Body of pancreas (tissue), 4 donors: ENCODE results near the gene UBR3. TPM values are rescaled to one million over a fixed set of nuclear protein-coding genes. Genes with fewer than 3 reads are reported as not detected.

Experiments
- ATAC-seq: fragments of 150-250 bp; one replicate; pipeline ENCODE4 v1.9.1; 2016
- DNase-seq, 4 donors: peaks; one replicate each; pipeline ENCODE4 v3.0.0-alpha.2; 2019
- H3K27ac ChIP-seq, 4 donors: fragments of 200-600 bp; sonication (generic); 1 replicate in 3 of 4; 2 replicates in 1 of 4; pipeline versions ENCODE4 v1.5.1 to v1.6.1; 2016 to 2019; ENCODE audit warnings: mild to moderate bottlenecking in 1 of 4, mixed read lengths in 1 of 4, moderate library complexity in 1 of 4
- H3K27me3 ChIP-seq, 2 donors: fragments of 200-600 bp; sonication (generic); one replicate each; pipeline ENCODE4 v1.6.0; 2016; ENCODE audit warnings: mild to moderate bottlenecking in 1 of 2
- H3K36me3 ChIP-seq, 2 donors: fragments of 200-600 bp; sonication (generic); replicated peaks in 1 of 2; 2 replicates each; pipeline ENCODE4 v1.5.1; 2016; ENCODE audit warnings: low read depth in 2 of 2; ENCODE audit not compliant: insufficient read depth in 1 of 2
- H3K4me1 ChIP-seq: fragments of 200-600 bp; sonication (generic); one replicate; pipeline ENCODE4 v1.6.0; 2016
- H3K4me3 ChIP-seq, 2 donors: fragments of 200-600 bp; sonication (generic); 1 replicate in 1 of 2; 2 replicates in 1 of 2; pipeline ENCODE4 v1.5.1; 2016 to 2019
- H3K9me3 ChIP-seq, 3 donors: fragments of 200-600 bp; sonication (generic); 1 replicate in 2 of 3; 2 replicates in 1 of 3; pipeline ENCODE4 v1.5.1; 2016
- CTCF ChIP-seq, 7 experiments: fragments of 450-650 bp in 4 of 7; fragments of 200-600 bp in 3 of 7; sonication (generic) in 3 of 7; IDR thresholded peaks; one replicate each; pipeline ENCODE4 v1.5.1; 2016 to 2019; ENCODE audit warnings: antibody characterized with exemption in 7 of 7
- POLR2A ChIP-seq, 3 donors: fragments of 450-650 bp; IDR thresholded peaks; one replicate each; pipeline ENCODE4 v1.6.1; 2016; ENCODE audit warnings: antibody characterized with exemption in 3 of 3, mild to moderate bottlenecking in 2 of 3
- WGBS, 2 donors: methylation state at CpG; one replicate each; pipeline ENCODE4 v1.1.5; 2017; 5-methylcytosine and 5-hydroxymethylcytosine counted together
- intact Hi-C: fragments of 100-400 bp; cut with DNase I; formaldehyde crosslinking; loops from one replicate; pipeline ENCODE4 v1.15.1; 2023
- total RNA-seq, 2 donors: library from RNA; depleted of rRNA; stranded (reverse); fragments of >200 nt; gene quantifications; one replicate each; pipeline ENCODE4 v1.1.0, GENCODE V29; 2016

The UBR3 gene
- total RNA-seq, 2 donors from 2014 or later: 30.1 to 52.1 TPM

GRCh38 chr2:170052151-170052550 lies 224.9 kb downstream of the UBR3 start:
- Histone ChIP-seq H3K36me3 (no peaks in the 10 kb centered on the region), H3K27ac (no peak overlapping the region), H3K27me3 (no peaks in the 10 kb centered on the region), H3K4me3 (no peak overlapping the region), H3K9me3 (no peaks in the 10 kb centered on the region), H3K4me1 (no peaks in the 10 kb centered on the region)
- ATAC-seq: no peak
- intact Hi-C loops: no loop called here
- no peak for DNase-seq
- 89 to 91% methylated on average over 2 of the region's 2 CpGs for WGBS, 2 donors
- no peak for TF ChIP-seq POLR2A (IDR thresholded peaks at IDR 0.05)

GRCh38 chr2:170054997-170055396 lies 227.7 kb downstream of the UBR3 start:
- H3K27me3 ChIP-seq: no peaks in the 10 kb centered on the region
- no peak for TF ChIP-seq CTCF (IDR thresholded peaks at IDR 0.05)
- no peak for TF ChIP-seq POLR2A (IDR thresholded peaks at IDR 0.05)
- no peak for DNase-seq
- WGBS, 2 donors: 85 to 96% methylated on average over 5 of the region's 5 CpGs
- no peak overlapping the region for H3K27ac ChIP-seq
- no peaks in the 10 kb centered on the region for H3K9me3 ChIP-seq
- no peaks in the 10 kb centered on the region for H3K36me3 ChIP-seq
- H3K4me3 ChIP-seq: no peak overlapping the region
- no peak for ATAC-seq
- no peaks in the 10 kb centered on the region for H3K4me1 ChIP-seq
- intact Hi-C loops: no loop called here

GRCh38 chr2:170056900-170057299 lies 229.6 kb downstream of the UBR3 start:
- no peaks in the 10 kb centered on the region for H3K4me1 ChIP-seq
- 71 to 95% methylated on average over 1 of the region's 1 CpG for WGBS, 2 donors
- H3K4me3 ChIP-seq: no peak overlapping the region
- no peaks in the 10 kb centered on the region for H3K36me3 ChIP-seq
- H3K27ac ChIP-seq: no peak overlapping the region
- H3K27me3 ChIP-seq: no peaks in the 10 kb centered on the region
- TF ChIP-seq POLR2A (IDR thresholded peaks at IDR 0.05) (no peak), CTCF (IDR thresholded peaks at IDR 0.05) (no peak)
- ATAC-seq (no peak), DNase-seq (no peak)
- H3K9me3 ChIP-seq: no peaks in the 10 kb centered on the region
- intact Hi-C loops: no loop called here

GRCh38 chr2:170063456-170064235 lies 236.4 kb downstream of the UBR3 start:
- Histone ChIP-seq H3K4me1 (no peaks in the 10 kb centered on the region), H3K36me3 (peaks cover 0 to 2% of the 10 kb centered on the region in 2 donors)
- whole genome bisulfite sequencing, 2 donors: 74 to 82% methylated on average over 2 of the region's 2 CpGs

DNA sequence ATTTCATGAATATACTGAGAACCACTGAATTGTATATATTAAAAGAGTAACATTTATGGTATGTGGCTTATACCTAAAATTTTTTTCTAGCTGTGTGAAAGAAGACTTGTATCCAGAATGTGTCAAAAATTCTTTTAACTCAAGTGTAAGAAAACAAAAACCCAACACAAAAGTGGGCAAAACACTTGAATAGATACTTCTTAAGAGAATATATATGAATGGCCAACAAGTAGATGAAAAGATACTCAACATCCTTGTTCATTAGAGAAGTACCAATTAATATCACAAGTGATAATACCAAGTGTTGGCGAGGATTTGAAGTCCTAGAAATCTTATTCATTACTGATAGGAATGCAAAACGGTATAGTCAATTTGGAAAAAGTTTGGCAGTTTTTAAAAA lies 243.5 kb downstream of the UBR3 start:
- peaks cover 0 to 2% of the 10 kb centered on the region in 2 donors for H3K36me3 ChIP-seq
- no peak for ATAC-seq
- 90 to 100% methylated on average over 2 of the region's 2 CpGs for WGBS, 2 donors

More at GRCh38 chr2:170063456-170064235, 236.4 kb downstream of the UBR3 start:
- Histone ChIP-seq H3K27me3 (no peaks in the 10 kb centered on the region), H3K27ac (no peak overlapping the region), H3K4me3 (no peak overlapping the region), H3K9me3 (no peaks in the 10 kb centered on the region)
- TF ChIP-seq CTCF (IDR thresholded peaks at IDR 0.05): no peak
- no peak for TF ChIP-seq POLR2A (IDR thresholded peaks at IDR 0.05)
- intact Hi-C loops: no loop called here
- no peak for ATAC-seq
- no peak for DNase-seq

More for the DNA sequence above, 243.5 kb downstream of the UBR3 start:
- no peak for DNase-seq
- no peak overlapping the region for H3K27ac ChIP-seq
- intact Hi-C loops: no loop called here
- H3K9me3 ChIP-seq: no peaks in the 10 kb centered on the region
- peaks cover 4% of the 10 kb centered on the region for H3K4me1 ChIP-seq
- H3K4me3 ChIP-seq: no peak overlapping the region
- H3K27me3 ChIP-seq: no peaks in the 10 kb centered on the region
- TF ChIP-seq POLR2A (IDR thresholded peaks at IDR 0.05): no peak
- TF ChIP-seq CTCF (IDR thresholded peaks at IDR 0.05): no peak
